Left renal cortex interstitium (tissue), 4 donors: Measurements from ENCODE around the gene NUDT5. TPM values are rescaled to one million over a fixed set of nuclear protein-coding genes. Genes with fewer than 3 reads are reported as not detected.

Source experiments
- DNase-seq, 4 donors: peaks; one replicate each; pipeline ENCODE4 v3.0.0-alpha.2; 2013; ENCODE audit warnings: low read depth in 4 of 4, low spot score in 2 of 4, missing footprints in 1 of 4
- polyA plus RNA-seq, 4 donors: library from polyadenylated mRNA; unstranded; fragments of 120-200 nt; gene quantifications; one replicate each; pipeline ENCODE4 v1.2.1, GENCODE V29; 2013; ENCODE audit not compliant: insufficient read length in 4 of 4

Gene NUDT5
- polyA plus RNA-seq, 4 donors: 72.4 to 89.8 (median 80.7) TPM

DNA sequence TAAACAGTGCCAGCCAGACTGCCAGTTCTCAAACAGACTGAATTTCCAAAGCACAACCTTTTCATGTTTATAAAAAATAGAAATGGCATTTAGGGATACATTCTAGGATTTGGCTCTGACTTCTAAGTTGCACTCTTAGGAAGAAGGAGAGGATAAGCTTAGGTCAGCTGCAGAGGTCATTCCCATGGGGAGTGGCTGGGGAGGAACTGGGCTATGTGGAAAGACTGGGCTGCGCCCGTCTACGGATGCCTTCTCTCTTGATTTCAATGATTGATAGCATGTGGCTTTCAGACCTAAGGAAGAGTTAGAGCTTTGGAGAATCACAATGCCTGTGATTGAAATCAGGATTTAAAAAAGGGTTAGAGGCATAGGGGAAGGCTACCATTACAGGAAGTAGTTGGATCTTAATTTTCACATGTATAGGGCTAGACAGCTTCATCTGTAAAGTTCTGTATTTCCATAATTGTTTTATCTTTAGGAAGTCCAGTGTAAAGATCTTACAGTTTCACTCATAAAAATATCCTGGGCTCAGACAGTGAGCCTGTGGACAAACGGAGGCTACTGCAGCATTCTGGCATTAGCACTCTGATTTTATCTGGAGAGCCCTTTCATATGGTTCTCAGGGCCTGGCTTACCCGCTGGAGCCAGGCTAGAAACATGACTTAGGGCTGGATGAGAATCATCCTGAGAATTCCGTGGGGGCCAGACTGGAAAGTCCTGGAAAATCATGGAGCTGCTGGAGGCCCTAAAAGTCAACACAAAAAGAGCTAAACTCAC, 29.5 kb downstream of the NUDT5 start:
- no peak for DNase-seq

DNA sequence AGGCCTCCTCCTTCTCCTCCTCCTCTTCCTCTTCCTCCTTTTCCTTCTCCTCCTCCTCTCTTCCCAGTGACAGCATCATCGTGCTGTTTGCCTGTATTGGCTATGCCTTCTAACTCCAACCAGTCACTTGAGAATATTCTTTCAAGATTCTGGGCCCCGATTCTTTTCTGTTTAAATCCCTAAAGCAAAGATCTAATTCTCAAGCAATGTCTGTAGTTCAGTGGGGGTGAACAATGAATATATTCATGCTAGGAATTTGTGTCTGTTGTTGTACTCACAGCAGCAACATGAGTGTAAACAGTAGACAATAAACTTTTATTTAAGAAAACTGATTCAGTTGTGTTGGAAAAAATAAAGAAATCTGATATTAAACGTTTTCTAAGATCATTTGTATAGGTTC, 30.7 kb downstream of the NUDT5 start:
- DNase-seq: no peak

DNA sequence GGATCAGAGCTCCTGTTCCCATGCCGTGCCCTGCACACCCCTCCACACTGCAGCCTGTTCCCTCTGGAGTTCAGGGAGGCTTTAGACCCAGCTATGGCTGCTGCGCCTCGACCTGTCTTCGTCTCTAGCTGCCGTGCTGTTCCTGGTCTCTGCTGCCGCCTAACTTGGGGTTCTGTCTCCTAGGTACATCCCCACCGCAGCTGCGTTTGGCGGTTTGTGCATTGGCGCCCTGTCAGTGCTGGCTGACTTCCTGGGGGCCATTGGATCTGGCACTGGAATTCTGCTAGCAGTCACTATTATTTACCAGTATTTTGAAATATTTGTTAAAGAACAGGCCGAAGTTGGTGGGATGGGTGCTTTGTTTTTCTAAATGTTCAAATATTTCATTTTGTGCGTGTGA, 31.6 kb downstream of the NUDT5 start:
- no peak for DNase-seq

DNA sequence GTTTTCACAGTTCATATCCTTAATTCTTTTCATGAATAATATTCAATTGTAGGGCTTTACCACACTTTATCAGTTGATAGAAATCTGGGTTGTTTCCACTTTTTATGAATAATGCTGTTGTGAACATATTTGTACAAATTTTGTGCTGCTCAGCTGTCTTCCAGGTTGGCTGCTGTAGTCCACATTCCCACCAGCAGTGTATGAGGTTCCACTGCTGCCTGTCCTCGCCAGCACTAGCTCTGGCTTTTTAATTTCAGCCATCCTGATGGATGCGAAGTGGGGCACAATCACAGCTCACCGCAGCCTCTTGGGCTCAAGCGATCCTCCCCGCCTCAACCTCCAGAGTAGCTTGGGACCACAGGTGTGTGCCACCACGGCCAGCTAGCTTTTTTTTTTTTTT, 32.8 kb downstream of the NUDT5 start:
- no peak for DNase-seq

DNA sequence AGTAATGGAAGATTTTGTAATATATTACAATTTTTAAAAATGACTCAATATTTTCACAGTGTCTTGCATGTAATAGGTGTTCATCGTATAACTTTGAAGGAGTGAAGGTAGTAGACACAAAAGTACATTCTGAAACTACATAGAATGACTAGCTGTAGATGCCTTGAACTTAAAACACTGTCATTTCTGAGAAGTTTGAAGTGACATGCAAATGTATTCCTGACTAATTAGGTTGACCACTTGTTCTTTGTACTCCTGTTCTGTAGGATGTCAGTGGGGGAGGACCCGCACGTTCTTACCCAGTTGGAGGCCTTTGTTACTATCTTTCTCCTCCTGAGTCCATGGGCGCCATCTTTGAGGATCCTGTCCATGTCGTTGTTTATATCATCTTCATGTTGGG, 35.0 kb downstream of the NUDT5 start:
- DNase-seq: no peak

DNA sequence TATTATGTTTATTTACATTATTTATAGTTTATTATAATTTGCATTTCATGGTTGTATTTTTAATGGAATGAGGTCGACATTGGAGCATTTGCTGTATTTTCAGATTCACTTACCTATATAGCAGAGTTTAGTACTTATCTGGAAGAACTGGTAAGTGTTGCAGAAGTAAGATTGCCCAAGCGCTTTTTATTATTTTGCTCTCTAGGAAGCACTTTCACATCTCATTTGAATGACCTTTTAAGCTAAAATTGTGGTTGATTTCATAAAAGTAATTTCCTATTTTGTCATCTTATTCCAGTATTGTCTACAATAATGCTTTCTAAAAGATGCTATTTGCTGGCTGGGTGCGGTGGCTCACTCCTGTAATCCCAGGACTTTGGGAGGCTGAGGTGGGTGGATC, 37.6 kb downstream of the NUDT5 start:
- DNase-seq: no peak

DNA sequence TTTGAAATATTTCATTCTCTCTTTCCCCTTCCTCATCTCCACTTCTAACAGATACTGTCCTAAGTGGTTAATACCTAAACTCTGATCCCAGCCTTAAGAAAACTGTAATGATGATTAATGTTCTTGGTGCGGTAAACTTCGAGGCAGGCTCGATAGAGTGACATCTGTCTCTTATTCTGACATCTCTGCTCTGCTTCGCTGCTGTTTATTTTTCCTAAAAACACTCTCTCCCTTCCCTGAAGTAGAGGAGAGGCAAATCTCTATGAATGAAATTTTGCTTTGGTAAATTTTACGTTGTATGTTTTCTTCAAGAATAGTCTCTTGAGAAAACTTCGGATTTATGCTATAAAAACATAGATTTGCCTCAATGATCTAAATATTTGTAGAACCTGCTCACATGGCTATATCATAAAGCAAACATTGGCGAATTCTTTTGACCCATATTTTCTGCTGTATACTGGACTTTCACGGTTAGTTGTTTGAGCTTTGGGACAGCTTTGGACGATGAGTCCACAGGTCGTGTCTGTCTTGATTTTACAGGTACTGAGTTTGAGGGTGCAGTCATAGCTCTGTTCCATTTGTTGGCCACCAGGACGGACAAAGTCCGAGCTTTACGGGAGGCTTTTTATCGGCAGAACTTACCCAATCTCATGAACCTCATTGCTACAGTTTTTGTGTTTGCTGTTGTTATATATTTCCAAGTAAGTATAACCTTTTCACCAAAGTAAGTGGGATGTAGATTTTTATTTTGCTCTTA, 39.1 kb downstream of the NUDT5 start:
- no peak for DNase-seq

DNA sequence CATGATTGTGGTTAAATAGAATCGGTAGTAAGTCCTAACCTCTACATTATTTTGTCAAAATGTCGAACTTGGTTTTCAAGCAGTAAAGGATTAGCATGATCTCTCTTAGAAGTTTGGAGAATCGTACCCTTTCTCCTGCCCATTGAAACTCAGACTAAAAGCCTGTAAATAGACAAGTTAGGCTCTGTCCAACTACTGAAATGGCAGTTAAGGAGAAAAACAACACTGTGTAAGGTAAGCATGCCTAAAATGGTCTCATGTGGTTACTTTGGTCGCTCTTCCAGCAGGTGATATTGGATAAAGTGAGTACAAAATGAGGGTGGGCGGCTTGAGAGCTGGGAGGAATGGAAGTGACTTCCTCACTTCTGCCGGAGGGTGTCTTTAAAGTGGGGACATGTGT, 41.2 kb downstream of the NUDT5 start:
- no peak for DNase-seq

DNA sequence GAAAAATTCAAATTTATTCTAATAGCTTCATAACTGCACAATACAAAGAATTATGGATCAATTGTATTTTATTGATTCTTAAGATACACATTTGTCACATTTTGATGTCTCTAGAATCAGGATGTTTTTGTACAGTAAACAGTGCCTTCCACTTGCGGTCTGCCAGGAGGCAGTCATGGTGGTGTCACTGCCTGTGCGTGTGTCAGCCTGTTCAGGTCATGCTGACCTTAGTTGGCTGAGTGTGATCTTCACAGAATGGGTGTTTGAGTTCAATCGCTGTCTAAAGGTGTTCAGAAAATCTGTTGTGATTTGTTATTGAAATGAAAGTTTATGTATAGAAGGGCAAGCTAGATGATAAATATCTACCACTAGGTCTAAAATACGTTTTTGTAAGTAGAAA, 45.5 kb downstream of the NUDT5 start:
- no peak for DNase-seq

DNA sequence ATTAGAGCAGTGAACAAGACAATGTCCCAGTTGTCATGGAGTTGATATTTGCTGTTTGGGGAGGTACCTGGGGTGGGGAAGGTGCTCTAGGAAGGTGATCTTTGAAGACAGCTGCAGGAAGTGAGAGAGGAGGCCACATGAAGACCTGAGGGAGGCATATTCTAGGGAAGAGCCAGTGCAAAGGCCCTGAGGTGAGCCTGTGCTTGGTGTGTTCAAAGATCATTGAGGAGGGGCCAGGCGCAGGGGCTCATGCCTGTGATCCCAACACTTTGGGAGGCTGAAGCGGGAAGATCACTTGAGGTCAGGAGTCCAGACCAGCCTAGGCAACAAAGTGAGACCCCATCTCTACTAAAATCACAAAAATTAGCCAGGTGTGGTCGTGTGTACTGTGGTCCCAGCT, 51.2 kb downstream of the NUDT5 start:
- no peak for DNase-seq

DNA sequence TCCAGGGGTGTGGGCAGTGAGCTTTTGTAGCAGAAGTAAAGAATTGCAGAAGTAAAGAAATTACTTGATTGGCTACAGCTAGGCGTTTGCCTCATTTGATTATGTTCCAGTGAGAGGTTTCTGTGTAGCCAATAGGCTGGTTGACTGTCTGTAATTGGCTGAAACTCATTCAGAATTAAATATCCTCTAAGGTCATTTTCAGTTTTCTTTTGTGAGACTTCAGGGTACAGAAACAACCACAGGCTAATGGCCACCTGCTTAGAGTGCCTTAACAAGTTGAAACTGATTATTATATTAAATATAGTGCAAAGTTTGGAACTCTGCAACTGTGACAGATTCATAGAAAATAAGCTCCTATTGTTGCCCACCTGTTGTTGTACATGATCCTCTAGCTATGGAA, 55.7 kb downstream of the NUDT5 start:
- DNase-seq: no peak

DNA sequence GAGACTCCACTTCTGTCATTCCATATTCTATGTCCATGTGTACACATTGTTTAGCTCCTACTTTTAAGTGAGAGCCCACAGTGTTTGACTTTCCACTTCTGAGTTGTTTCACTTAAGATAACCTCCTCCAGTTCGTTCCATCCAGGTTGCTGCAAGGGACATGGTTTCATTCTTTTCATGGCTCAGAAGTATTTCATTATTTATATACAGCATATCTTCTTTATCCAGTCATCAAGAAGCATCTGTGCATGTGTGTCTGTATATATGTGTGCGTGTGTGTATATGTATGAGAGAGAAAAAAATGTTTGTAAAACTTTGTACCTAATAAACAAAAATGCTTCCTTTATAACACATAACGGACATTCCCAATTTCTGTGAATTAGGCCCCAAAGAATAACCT, 60.1 kb downstream of the NUDT5 start:
- DNase-seq: no peak

DNA sequence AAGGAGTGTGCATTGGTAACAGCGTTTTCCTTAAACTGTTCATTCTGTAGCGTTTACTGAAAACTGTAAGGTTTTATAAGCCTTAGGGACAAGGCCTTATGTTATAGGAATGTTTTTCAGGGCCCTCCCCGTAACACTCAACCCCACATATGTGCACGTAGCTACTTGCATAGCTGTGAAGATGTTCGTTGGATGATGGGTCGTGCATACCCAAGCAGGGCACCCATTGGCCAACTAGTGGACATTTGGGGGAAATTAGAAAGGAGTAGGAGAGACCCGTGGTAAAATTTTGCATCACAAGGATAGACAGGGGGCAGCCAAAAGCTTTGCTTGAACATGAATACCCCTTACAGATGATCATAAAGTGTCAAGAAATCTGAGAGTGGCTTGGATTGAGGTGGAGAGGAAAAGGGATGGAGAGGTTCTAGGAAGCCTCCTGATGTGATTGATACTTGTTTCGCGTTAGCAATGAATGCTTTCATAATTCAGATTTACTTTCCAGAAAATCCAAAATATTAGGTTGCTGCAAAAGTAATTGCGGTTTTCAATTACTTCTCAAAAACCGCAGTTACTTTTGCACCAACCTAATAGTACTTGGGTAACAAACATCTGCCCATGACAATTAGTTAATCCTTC, 65.3 kb downstream of the NUDT5 start:
- DNase-seq: peak; percentile 30 to 50 (median 44)

DNA sequence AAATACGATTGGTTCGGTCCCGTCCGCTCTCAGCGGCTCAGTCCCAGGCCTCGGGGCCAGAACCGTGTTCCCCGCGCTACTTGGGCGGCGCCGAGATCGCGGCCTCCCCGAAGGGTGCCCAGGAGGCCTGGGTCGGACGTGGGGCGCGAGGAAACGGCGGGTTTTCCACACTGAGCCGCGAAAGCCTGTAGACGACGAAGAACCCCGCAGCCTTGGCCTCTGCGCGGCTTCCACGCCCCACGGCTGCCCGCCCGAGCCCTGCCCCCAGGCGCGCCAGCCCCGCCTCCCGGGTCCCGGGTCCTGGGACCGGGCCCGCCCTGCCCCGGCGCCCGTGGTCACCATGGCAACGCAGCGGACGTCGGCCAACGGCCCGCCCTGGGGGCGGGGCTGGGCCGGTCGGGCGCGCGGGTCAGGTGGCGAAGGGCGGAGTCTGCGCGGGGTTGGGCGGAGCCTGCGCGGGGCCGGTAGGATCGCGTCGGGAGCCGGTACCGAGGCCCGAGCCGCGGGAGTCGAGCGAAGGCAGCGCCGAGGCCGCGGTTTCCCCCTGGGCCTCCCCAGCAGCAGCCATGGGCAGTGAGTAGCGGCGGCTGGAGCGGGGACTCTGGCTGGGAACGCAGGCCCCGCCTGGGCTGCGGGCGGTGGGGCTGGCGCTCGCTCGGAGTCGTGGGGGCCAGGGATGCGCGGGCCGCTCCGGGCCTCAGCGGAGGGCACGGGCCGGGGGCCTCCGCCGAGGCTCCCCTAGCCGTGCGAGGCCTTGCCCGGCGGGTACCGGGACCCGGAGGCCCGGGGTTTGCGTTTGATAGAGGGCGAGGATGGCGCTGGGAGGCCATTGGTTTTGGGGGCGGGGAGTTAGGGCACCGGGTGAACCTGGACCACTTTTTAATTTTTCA, 66.2 kb downstream of the NUDT5 start, which contains the start of gene SEC61A2:
TSS of gene SEC61A2 (plus strand) at position 456 of the 890 bp plus-strand sequence. CDS start at position 567, 111 bp downstream.
- DNase-seq: peak; percentile 70 to 91 (median 86)

DNA sequence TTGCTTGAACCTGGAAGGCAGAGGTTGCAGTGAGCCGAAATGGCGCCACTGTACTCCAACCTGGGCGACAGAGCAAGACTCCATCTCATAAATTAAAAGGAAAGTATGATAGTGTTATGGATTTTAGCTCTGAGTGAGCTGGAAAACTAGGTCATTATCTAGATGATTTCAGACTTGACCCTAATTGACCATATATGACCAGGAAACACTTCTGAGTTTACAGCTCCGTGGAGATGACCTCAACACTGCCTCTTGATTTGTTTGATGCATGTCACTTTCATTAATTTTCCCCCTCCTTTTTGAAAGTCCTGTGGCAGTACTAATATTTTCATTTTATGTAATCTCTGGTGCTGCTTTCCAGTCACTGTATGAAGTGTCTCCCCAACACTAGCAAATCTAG, 74.0 kb downstream of the NUDT5 start:
- DNase-seq: no peak

Other genes starting within 250 kb of the NUDT5 start
- gene UPF2, start 153.1 kb downstream of the NUDT5 start, polyA plus RNA-seq: 10 to 100 TPM; 32.1 to 40.5 (median 37.3) TPM
- gene DHTKD1, start 126.9 kb downstream of the NUDT5 start, polyA plus RNA-seq: 10 to 100 TPM; 26.9 to 36.1 (median 32.4) TPM
- gene SEC61A2, start 66.2 kb downstream of the NUDT5 start, polyA plus RNA-seq: 10 to 100 TPM; 11.8 to 24.5 (median 17.9) TPM
- gene CDC123, start 297 bp upstream of the NUDT5 start, polyA plus RNA-seq: 100 to 1,000 TPM; 110 to 130 (median 120) TPM
- 10 to 100 TPM; 10.1 to 13.0 (median 10.8) TPM for gene CAMK1D, start 153.7 kb upstream of the NUDT5 start, polyA plus RNA-seq